Measurements from ENCODE around the gene MGAT4C.

DNA sequence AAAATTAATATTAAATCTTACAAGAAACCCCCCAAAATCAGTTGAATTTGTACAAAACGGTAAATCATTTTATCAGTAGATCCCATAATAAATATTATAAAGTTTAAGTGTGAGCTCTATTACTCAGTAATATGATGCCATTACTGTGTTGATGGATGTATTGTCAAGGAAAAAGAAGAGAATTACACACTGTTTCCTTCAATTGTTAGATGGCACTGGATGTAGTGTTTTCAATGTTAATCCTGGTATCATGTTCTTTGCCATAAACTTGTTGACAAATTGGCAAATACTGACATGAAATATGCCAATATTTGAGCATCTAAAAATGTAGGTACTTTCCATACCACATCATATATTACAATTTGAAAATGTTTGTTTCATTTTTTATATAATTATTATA is 280.5 kb downstream of the MGAT4C start:
- no peak for TF ChIP-seq POLR2A (IDR thresholded peaks at IDR 0.05; ENCODE audit: low read depth, low read length)
- TF ChIP-seq POLR2AphosphoS5 (IDR thresholded peaks at IDR 0.05; ENCODE audit: low read depth, low read length): no peak
